K562 (cell line): ENCODE measurements around the gene POU3F1. TPM values are rescaled to one million over a fixed set of nuclear protein-coding genes. Genes with fewer than 3 reads are reported as not detected.
A peak's percentile ranks its signal among the peaks of the same experiment; 100 is the strongest.

ENCODE experiments used
- ADNP ChIP-seq: fragments of 200-800 bp; sonication (Bioruptor generic); IDR thresholded peaks from 2 replicates; pipeline ENCODE4 v1.6.1; 2016; ENCODE audit warnings: missing genetic modification characterization, missing compliant biosample characterization
- BCOR ChIP-seq: fragments of 450-650 bp; IDR thresholded peaks from 2 replicates; pipeline ENCODE4 v1.6.1; 2016
- CBX1 ChIP-seq: sonication (generic); IDR thresholded peaks from 2 replicates; pipeline ENCODE4 v1.6.1; 2016; ENCODE audit warnings: antibody characterized with exemption, low read depth, mild to moderate bottlenecking
- E2F3 ChIP-seq: fragments of 250-450 bp; sonication (Bioruptor Pico); IDR thresholded peaks from 2 replicates; pipeline ENCODE4 v1.4.0; 2020; ENCODE audit warnings: mild to moderate bottlenecking
- HDAC1 ChIP-seq, 2 experiments: fragments of 450-650 bp; IDR thresholded peaks; 2 replicates each; pipeline ENCODE4 v1.6.1; 2016 to 2017; ENCODE audit warnings: inconsistent platforms in 1 of 2, mild to moderate bottlenecking in 1 of 2, moderate library complexity in 1 of 2
- KDM1A ChIP-seq, 2 experiments: fragments of 450-650 bp; IDR thresholded peaks; 2 replicates each; pipeline ENCODE4 v1.6.1; 2016; ENCODE audit warnings: mild to moderate bottlenecking in 2 of 2
- NBN ChIP-seq: fragments of 450-650 bp; IDR thresholded peaks from 2 replicates; pipeline ENCODE4 v1.6.1; 2016; ENCODE audit warnings: low read depth, mild to moderate bottlenecking
- NCOR1 ChIP-seq: fragments of 450-650 bp; IDR thresholded peaks from 2 replicates; pipeline ENCODE4 v1.6.1; 2016; ENCODE audit warnings: mild to moderate bottlenecking, moderate library complexity
- NFATC3 ChIP-seq: fragments of 450-650 bp; IDR thresholded peaks from 2 replicates; pipeline ENCODE4 v1.6.1; 2017; ENCODE audit warnings: mild to moderate bottlenecking
- NR2C1 ChIP-seq, 2 experiments: fragments of 450-650 bp; IDR thresholded peaks; 2 replicates each; pipeline ENCODE4 v1.6.1; 2017; ENCODE audit warnings: mild to moderate bottlenecking in 2 of 2, antibody characterized with exemption in 1 of 2, inconsistent platforms in 1 of 2, missing compliant biosample characterization in 1 of 2, missing genetic modification characterization in 1 of 2
- PHTF2 ChIP-seq: fragments of 250-450 bp; sonication (Bioruptor Pico); IDR thresholded peaks from 2 replicates; pipeline ENCODE4 v1.5.0; 2021; ENCODE audit warnings: mild to moderate bottlenecking
- PML ChIP-seq: IDR thresholded peaks from 2 replicates; pipeline ENCODE4 v1.6.1; 2012; ENCODE audit warnings: low read length, inconsistent platforms
- PPARD ChIP-seq: fragments of 250-450 bp; sonication (Bioruptor Pico); IDR thresholded peaks from 2 replicates; pipeline ENCODE4 v1.8.0; 2022; ENCODE audit warnings: inconsistent platforms, mild to moderate bottlenecking, moderate library complexity
- PTBP1 ChIP-seq: fragments of 200-400 bp; formaldehyde crosslinking; IDR thresholded peaks from 2 replicates; pipeline ENCODE4 v1.6.1; 2017; ENCODE audit warnings: low read depth, low read length
- RBM25 ChIP-seq: fragments of 200-400 bp; formaldehyde crosslinking; IDR thresholded peaks from 2 replicates; pipeline ENCODE4 v1.6.1; 2018; ENCODE audit warnings: low read length, low read depth, moderate library complexity; ENCODE audit not compliant: severe bottlenecking
- RCOR1 ChIP-seq, 2 experiments: IDR thresholded peaks; 2 replicates each; pipeline ENCODE4 v1.6.1; 2012; ENCODE audit warnings: low read depth in 2 of 2, low read length in 2 of 2, borderline replicate concordance in 1 of 2, improper control_type of control experiment in 1 of 2
- TEAD4 ChIP-seq, 2 experiments: sonication (generic) in 1 of 2; formaldehyde crosslinking in 1 of 2; IDR thresholded peaks; 2 replicates each; pipeline versions ENCODE4 v1.6.1 to v1.8.0; 2012 to 2022; ENCODE audit warnings: borderline replicate concordance in 1 of 2, inconsistent platforms in 1 of 2, low read length in 1 of 2, mild to moderate bottlenecking in 1 of 2, missing genetic modification reagents in 1 of 2
- ZBTB1 ChIP-seq: sonication (generic); formaldehyde crosslinking; IDR thresholded peaks from 2 replicates; pipeline ENCODE4 v1.8.1; 2023; ENCODE audit warnings: missing genetic modification reagents, low read depth, mild to moderate bottlenecking, borderline replicate concordance
- ZFP36 ChIP-seq: fragments of 150-350 bp; IDR thresholded peaks from 2 replicates; pipeline ENCODE4 v1.6.1; 2018; ENCODE audit warnings: low read length, low read depth; ENCODE audit not compliant: partially characterized antibody
- ZKSCAN8 ChIP-seq: fragments of 200-800 bp; sonication (Bioruptor generic); IDR thresholded peaks from 2 replicates; pipeline ENCODE4 v1.6.1; 2016; ENCODE audit warnings: missing genetic modification characterization, missing compliant biosample characterization
- ZNF121 ChIP-seq: sonication (generic); formaldehyde crosslinking; conservative IDR thresholded peaks from 2 replicates; pipeline ENCODE4 v1.8.0; 2022; ENCODE audit warnings: missing genetic modification reagents
- ZNF316 ChIP-seq: fragments of 450-650 bp; IDR thresholded peaks from 2 replicates; pipeline ENCODE4 v1.6.1; 2016
- polyA plus RNA-seq, 8 experiments: library from polyadenylated mRNA; depleted of rRNA in 4 of 8; stranded (reverse) in 5 of 8; unstranded in 3 of 8; fragments of >200 nt; fragmentation: Nextera tagmentation in 2 of 8; fragmentation: Illumina TruSeq in 1 of 8; extraction: Ambion mirVana in 2 of 8; extraction: Trizol in 1 of 8; gene quantifications; 2 replicates each; pipeline versions ENCODE4 v1.2.1 to v1.2.3, GENCODE V29; 2011 to 2014; ENCODE audit warnings: inconsistent platforms in 1 of 8, missing spikeins in 1 of 8
- total RNA-seq, 7 experiments: library from RNA; depleted of rRNA in 6 of 7; stranded (reverse); fragments of >200 nt in 6 of 7; fragmentation: Illumina TruSeq in 2 of 7; extraction: Trizol in 2 of 7; gene quantifications; 2 replicates each; pipeline versions ENCODE4 v1.2.1 to v1.2.3, GENCODE V29; 2011 to 2021; ENCODE audit warnings: low replicate concordance in 1 of 7
- TF ChIP-seq, protein P1 (sequence below): sonication (generic); formaldehyde crosslinking; IDR thresholded peaks from 2 replicates; pipeline ENCODE4 v1.8.1; 2023; ENCODE audit warnings: mild to moderate bottlenecking, missing genetic modification reagents
- TF ChIP-seq, protein P2 (sequence below): fragments of 450-650 bp; IDR thresholded peaks from 2 replicates; pipeline ENCODE4 v1.6.1; 2016; ENCODE audit warnings: missing biosample characterization, missing genetic modification characterization
- TF ChIP-seq, protein P3 (sequence below): IDR thresholded peaks from 2 replicates; pipeline ENCODE4 v1.6.1; 2011; ENCODE audit warnings: borderline replicate concordance, low read depth, mild to moderate bottlenecking, moderate library complexity, low read length; ENCODE audit not compliant: insufficient read depth, poor library complexity, severe bottlenecking

POU3F1 gene
- total and polyA plus RNA-seq, 9 of the 15 experiments (the other 6 are each of a cell fraction or from before 2014, with no cell fraction given), result 0.09 TPM; not detected in 8

DNA sequence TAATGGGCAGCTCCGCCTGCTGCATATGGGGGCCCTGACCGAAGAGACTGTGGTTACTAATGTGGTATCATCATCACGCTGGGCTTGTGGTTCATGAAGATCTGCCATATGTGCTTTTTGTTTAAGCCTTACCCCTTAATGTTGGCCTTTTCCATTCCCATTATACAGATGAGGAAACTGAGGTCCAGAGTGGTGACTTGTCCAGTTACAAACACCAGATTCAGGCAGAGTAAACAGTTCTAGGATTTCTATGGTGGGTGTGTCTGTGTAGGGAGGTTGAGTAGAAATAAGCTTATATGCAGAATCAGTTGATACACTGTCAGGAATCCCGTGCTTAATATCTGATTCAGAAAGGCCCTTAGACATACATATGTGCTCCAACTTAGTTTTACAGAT is 33.4 kb downstream of the POU3F1 start (continued):
- TF ChIP-seq ZKSCAN8 (CRISPR knock-in tag) (no peak), PTBP1 (0 out of 2 replicates have a peak, but pooled peaks have one; percentile 65), CBX1 (peak; percentile 21; the same call in 1 of the 2 replicates), NR2C1 (IDR thresholded peaks at IDR 0.05) (no peak), NR2C1 (tag; IDR thresholded peaks at IDR 0.05) (0 out of 2 replicates have a peak, but pooled peaks have one; percentile 7), TEAD4 (IDR thresholded peaks at IDR 0.05; ENCODE audit: low read length) (peak; percentile 20; the same call in 1 of the 2 replicates), TEAD4 (CRISPR knock-in tag; IDR thresholded peaks at IDR 0.05; ENCODE audit: borderline replicate concordance) (no peak), ZNF316 (0 out of 2 replicates have a peak, but pooled peaks have one; percentile 3), NFATC3 (peak; percentile 78; the same call in 1 of the 2 replicates), PHTF2 (0 out of 2 replicates have a peak, but pooled peaks have one; percentile 2), ZFP36 (no peak), ZNF121 (CRISPR knock-in tag) (peak; percentile 53), NCOR1 (no peak), RBM25 (peak; percentile 99), PML (no peak), BCOR (peak; percentile 96), RCOR1 (IDR thresholded peaks at IDR 0.05; ENCODE audit: borderline replicate concordance in 1 of 2, low read depth in 2 of 2, low read length in 2 of 2) (peak in 1 of 2 experiments; percentile 85; a peak in 3 of 4 replicates), ADNP (peak; percentile 92), HDAC1 (IDR thresholded peaks at IDR 0.05) (peak in 1 of 2 experiments; percentile 30; a peak in 2 of 4 replicates), ZBTB1 (CRISPR knock-in tag) (peak; percentile 79; the same call in 1 of the 2 replicates), NBN (no peak), E2F3 (CRISPR knock-in tag) (no peak), KDM1A (IDR thresholded peaks at IDR 0.05) (peak; percentile 89 to 94), PPARD (no peak)
- TF ChIP-seq, protein P1, sequence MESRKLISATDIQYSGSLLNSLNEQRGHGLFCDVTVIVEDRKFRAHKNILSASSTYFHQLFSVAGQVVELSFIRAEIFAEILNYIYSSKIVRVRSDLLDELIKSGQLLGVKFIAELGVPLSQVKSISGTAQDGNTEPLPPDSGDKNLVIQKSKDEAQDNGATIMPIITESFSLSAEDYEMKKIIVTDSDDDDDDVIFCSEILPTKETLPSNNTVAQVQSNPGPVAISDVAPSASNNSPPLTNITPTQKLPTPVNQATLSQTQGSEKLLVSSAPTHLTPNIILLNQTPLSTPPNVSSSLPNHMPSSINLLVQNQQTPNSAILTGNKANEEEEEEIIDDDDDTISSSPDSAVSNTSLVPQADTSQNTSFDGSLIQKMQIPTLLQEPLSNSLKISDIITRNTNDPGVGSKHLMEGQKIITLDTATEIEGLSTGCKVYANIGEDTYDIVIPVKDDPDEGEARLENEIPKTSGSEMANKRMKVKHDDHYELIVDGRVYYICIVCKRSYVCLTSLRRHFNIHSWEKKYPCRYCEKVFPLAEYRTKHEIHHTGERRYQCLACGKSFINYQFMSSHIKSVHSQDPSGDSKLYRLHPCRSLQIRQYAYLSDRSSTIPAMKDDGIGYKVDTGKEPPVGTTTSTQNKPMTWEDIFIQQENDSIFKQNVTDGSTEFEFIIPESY (CRISPR knock-in tag), result peak; percentile 8; the same call in 1 of the 2 replicates
- TF ChIP-seq, protein P2, sequence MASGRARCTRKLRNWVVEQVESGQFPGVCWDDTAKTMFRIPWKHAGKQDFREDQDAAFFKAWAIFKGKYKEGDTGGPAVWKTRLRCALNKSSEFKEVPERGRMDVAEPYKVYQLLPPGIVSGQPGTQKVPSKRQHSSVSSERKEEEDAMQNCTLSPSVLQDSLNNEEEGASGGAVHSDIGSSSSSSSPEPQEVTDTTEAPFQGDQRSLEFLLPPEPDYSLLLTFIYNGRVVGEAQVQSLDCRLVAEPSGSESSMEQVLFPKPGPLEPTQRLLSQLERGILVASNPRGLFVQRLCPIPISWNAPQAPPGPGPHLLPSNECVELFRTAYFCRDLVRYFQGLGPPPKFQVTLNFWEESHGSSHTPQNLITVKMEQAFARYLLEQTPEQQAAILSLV (tag), result peak; percentile 50; the same call in 1 of the 2 replicates
- TF ChIP-seq, protein P3, sequence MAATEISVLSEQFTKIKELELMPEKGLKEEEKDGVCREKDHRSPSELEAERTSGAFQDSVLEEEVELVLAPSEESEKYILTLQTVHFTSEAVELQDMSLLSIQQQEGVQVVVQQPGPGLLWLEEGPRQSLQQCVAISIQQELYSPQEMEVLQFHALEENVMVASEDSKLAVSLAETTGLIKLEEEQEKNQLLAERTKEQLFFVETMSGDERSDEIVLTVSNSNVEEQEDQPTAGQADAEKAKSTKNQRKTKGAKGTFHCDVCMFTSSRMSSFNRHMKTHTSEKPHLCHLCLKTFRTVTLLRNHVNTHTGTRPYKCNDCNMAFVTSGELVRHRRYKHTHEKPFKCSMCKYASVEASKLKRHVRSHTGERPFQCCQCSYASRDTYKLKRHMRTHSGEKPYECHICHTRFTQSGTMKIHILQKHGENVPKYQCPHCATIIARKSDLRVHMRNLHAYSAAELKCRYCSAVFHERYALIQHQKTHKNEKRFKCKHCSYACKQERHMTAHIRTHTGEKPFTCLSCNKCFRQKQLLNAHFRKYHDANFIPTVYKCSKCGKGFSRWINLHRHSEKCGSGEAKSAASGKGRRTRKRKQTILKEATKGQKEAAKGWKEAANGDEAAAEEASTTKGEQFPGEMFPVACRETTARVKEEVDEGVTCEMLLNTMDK, result no peak
